Activated CD4-positive, alpha-beta memory T cell treated with anti-CD3 and anti-CD28 coated beads for 36 hours (primary cell): Measurements from ENCODE around the gene DPH2. TPM values are rescaled to one million over a fixed set of nuclear protein-coding genes. Genes with fewer than 3 reads are reported as not detected.

Source experiments
- CTCF ChIA-PET: fragments of 350-600 bp; sonication (Branson Sonifier 250); formaldehyde crosslinking; loops from one replicate; lab custom pipeline; 2021; ENCODE audit warnings: antibody characterized with exemption, inconsistent platforms; lab: Charles Lee
- POLR2A ChIA-PET: fragments of 350-600 bp; sonication (Branson Sonifier 250); formaldehyde crosslinking; loops from one replicate; lab custom pipeline; 2021; ENCODE audit warnings: antibody characterized with exemption; lab: Charles Lee
- DNase-seq: peaks from one replicate; pipeline ENCODE4 v3.0.0-alpha.2; 2020
- H3K27ac Mint-ChIP-seq: one replicate; pipeline ENCODE4 v1.8.0; 2021; ENCODE audit warnings: mixed read lengths
- H3K27me3 Mint-ChIP-seq: one replicate; pipeline ENCODE4 v1.8.0; 2021; ENCODE audit warnings: mixed read lengths
- H3K36me3 Mint-ChIP-seq: one replicate; pipeline ENCODE4 v1.8.0; 2021; ENCODE audit warnings: mixed read lengths
- H3K4me1 Mint-ChIP-seq: one replicate; pipeline ENCODE4 v1.8.0; 2021; ENCODE audit warnings: low read depth, mixed read lengths
- H3K4me3 Mint-ChIP-seq: one replicate; pipeline ENCODE4 v1.8.0; 2021; ENCODE audit warnings: mild to moderate bottlenecking, mixed read lengths
- H3K9me3 Mint-ChIP-seq: one replicate; pipeline ENCODE4 v1.8.0; 2021; ENCODE audit warnings: mixed read lengths
- intact Hi-C: fragments of 100-400 bp; cut with micrococcal nuclease; formaldehyde crosslinking; loops from one replicate; pipeline ENCODE4 v1.15.1; 2023
- total RNA-seq, 2 experiments: library from RNA; stranded (reverse); gene quantifications; one replicate each; pipeline ENCODE4 v1.2.3, GENCODE V29; 2021

The DPH2 gene
- total RNA-seq, 2 experiments from 2014 or later = 24.8 to 26.9 TPM

GRCh38 chr1:43995984-43996732, 26.3 kb downstream of the DPH2 start:
- intact Hi-C loops = no loop called here
- Mint-ChIP-seq H3K27me3 (no peaks in the 10 kb centered on the region), H3K27ac (no peak overlapping the region), H3K4me1 (peaks cover 8% of the 10 kb centered on the region), H3K4me3 (no peak overlapping the region), H3K9me3 (no peaks in the 10 kb centered on the region), H3K36me3 (peaks cover 6% of the 10 kb centered on the region)
- no peak for DNase-seq
- CTCF ChIA-PET = no interaction called here
- POLR2A ChIA-PET = no interaction called here

DNA sequence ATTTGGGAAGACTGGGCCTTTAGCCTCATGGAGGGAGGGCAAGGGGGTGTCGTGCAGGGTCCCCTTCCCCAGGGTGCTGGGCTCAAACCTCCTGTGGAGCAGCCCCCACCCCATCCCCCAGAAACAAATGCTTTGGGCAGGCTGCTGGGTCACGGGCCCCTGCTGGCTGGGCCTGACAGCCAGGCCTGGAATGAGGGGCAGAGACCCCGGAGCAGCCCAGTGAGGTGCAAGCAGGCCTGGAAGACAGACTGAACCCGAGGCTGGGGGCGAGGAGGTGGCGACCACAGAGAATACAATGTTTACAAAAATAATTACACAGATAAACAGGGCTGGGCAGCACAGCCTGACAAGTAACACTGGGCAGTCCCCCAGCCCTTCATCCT, 26.9 kb downstream of the DPH2 start:
- POLR2A ChIA-PET = no interaction called here
- intact Hi-C loops = no loop called here
- Mint-ChIP-seq H3K27ac (no peak overlapping the region), H3K4me1 (peaks cover 8% of the 10 kb centered on the region), H3K4me3 (no peak overlapping the region), H3K9me3 (no peaks in the 10 kb centered on the region), H3K27me3 (no peaks in the 10 kb centered on the region), H3K36me3 (peaks cover 7% of the 10 kb centered on the region)
- CTCF ChIA-PET = no interaction called here
- DNase-seq = no peak

GRCh38 chr1:43997295-43997999, 27.6 kb downstream of the DPH2 start:
- no peaks in the 10 kb centered on the region for H3K9me3 Mint-ChIP-seq

DNA sequence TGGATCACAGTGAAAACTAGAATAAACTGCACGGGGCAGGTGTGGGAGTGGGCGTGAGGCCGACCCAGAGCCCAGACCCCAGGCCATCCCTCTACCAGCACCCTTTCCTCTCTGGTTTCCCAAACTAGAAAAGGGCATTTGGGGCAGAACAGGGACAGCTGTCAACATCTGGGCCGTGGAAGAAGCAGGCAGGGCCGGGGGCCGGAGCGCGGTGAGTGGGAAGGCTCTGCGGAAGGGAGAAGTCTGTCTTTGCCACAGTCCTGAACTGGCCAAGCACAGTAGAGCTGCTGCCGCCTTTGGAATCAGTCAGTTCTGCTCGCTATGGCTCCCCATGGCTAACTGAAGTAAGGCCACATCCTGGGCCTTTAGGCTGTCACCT, 28.2 kb downstream of the DPH2 start:
- no peaks in the 10 kb centered on the region for H3K27me3 Mint-ChIP-seq
- no peak overlapping the region for H3K27ac Mint-ChIP-seq
- ChIA-PET CTCF (no interaction called here), POLR2A (no interaction called here)
- intact Hi-C loops = no loop called here
- no peaks in the 10 kb centered on the region for H3K4me1 Mint-ChIP-seq
- H3K36me3 Mint-ChIP-seq = peaks cover 12% of the 10 kb centered on the region
- H3K4me3 Mint-ChIP-seq = no peak overlapping the region
- no peak for DNase-seq
- H3K9me3 Mint-ChIP-seq = no peaks in the 10 kb centered on the region

More at GRCh38 chr1:43997295-43997999, 27.6 kb downstream of the DPH2 start:
- POLR2A ChIA-PET = no interaction called here
- Mint-ChIP-seq H3K27me3 (no peaks in the 10 kb centered on the region), H3K4me1 (peaks cover 3% of the 10 kb centered on the region), H3K36me3 (peaks cover 12% of the 10 kb centered on the region), H3K27ac (no peak overlapping the region), H3K4me3 (no peak overlapping the region)
- DNase-seq = no peak
- intact Hi-C loops = no loop called here
- CTCF ChIA-PET = no interaction called here

DNA sequence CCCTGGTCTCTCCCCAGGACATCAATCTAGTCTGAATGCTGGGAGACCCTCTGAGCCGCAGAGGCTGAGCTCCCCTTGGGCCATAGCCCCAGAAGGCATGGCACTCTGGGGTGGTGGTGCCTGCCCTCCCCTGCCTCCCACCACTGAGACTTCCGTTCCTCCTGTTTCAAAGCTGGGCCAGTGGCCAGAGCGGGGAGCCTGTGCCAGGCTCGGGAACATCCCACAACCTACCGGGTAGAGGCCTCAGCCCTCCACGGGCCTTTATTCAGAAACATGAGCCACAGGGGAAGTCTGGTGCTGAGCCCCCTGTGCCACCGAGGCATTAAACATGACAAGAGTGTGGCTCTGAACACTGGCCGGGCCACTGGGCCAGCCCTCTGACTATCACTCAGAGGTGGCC, 29.6 kb downstream of the DPH2 start:
- CTCF ChIA-PET = interaction anchor here (0.7 to 4.5 kb wide), 3 partner anchors 9 to 49 kb away, joined by 3 to 16 read pairs (median 4); no protein-coding TSS in a partner anchor
- DNase-seq = no peak
- intact Hi-C loops = no loop called here
- Mint-ChIP-seq H3K4me3 (no peak overlapping the region), H3K4me1 (no peaks in the 10 kb centered on the region), H3K36me3 (peaks cover 12% of the 10 kb centered on the region), H3K27me3 (no peaks in the 10 kb centered on the region), H3K9me3 (no peaks in the 10 kb centered on the region), H3K27ac (no peak overlapping the region)
- POLR2A ChIA-PET = interaction anchor here (1.0 kb wide), 1 partner anchor 9 kb away, joined by 3 read pairs; no protein-coding TSS in a partner anchor

GRCh38 chr1:44000122-44000665, 30.4 kb downstream of the DPH2 start:
- H3K27ac Mint-ChIP-seq = no peak overlapping the region
- no peak overlapping the region for H3K4me3 Mint-ChIP-seq
- CTCF ChIA-PET = interaction anchor here (0.7 to 4.5 kb wide), 3 partner anchors 9 to 48 kb away, joined by 3 to 16 read pairs (median 9); no protein-coding TSS in a partner anchor
- no peaks in the 10 kb centered on the region for H3K9me3 Mint-ChIP-seq
- POLR2A ChIA-PET = no interaction called here
- peaks cover 12% of the 10 kb centered on the region for H3K36me3 Mint-ChIP-seq
- intact Hi-C loops = no loop called here
- H3K27me3 Mint-ChIP-seq = no peaks in the 10 kb centered on the region
- H3K4me1 Mint-ChIP-seq = no peaks in the 10 kb centered on the region
- no peak for DNase-seq

DNA sequence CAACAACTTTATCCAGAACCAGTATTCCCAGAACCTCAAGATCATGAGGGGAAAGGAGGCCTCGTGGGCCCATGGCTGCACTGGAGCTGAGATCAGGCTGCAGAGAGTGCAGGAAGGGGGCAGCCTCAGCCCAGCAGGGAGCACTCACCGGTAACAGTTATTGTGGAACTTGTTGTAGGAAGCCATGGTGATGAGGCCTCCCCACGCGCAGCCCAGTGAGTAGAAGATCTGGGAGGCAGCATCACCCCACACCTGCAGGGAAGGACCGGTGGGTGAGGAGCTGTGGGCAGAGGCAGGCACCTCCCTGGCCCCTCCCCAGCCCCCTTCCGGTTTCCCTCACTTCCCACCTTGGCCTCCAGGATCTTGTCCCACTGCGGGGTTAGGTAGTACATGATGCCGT, 32.4 kb downstream of the DPH2 start:
- H3K4me1 Mint-ChIP-seq = no peaks in the 10 kb centered on the region
- intact Hi-C loops = no loop called here
- H3K36me3 Mint-ChIP-seq = peaks cover 14% of the 10 kb centered on the region
- CTCF ChIA-PET = interaction anchor here (1.1 to 4.5 kb wide), 3 partner anchors 10 to 46 kb away, joined by 3 to 16 read pairs (median 9); no protein-coding TSS in a partner anchor
- no peak overlapping the region for H3K4me3 Mint-ChIP-seq
- POLR2A ChIA-PET = no interaction called here
- no peak overlapping the region for H3K27ac Mint-ChIP-seq
- no peaks in the 10 kb centered on the region for H3K9me3 Mint-ChIP-seq
- DNase-seq = no peak
- no peaks in the 10 kb centered on the region for H3K27me3 Mint-ChIP-seq

- H3K4me3 Mint-ChIP-seq = no peak overlapping the region
- ChIA-PET POLR2A (no interaction called here), CTCF (interaction anchor here (1.1 to 4.5 kb wide), 4 partner anchors 10 to 45 kb away, joined by 3 to 16 read pairs (median 8); no protein-coding TSS in a partner anchor)
- no peaks in the 10 kb centered on the region for H3K27me3 Mint-ChIP-seq
- no peak overlapping the region for H3K27ac Mint-ChIP-seq
- intact Hi-C loops = no loop called here
- no peaks in the 10 kb centered on the region for H3K4me1 Mint-ChIP-seq
- no peak for DNase-seq
- H3K9me3 Mint-ChIP-seq = no peaks in the 10 kb centered on the region
- peaks cover 14% of the 10 kb centered on the region for H3K36me3 Mint-ChIP-seq
Observed at GRCh38 chr1:44002606-44003157, 32.9 kb downstream of the DPH2 start.

GRCh38 chr1:44008259-44008658, 38.4 kb downstream of the DPH2 start:
- Mint-ChIP-seq H3K9me3 (no peaks in the 10 kb centered on the region), H3K4me1 (no peaks in the 10 kb centered on the region), H3K27ac (no peak overlapping the region), H3K36me3 (peaks cover 4% of the 10 kb centered on the region), H3K4me3 (no peak overlapping the region), H3K27me3 (no peaks in the 10 kb centered on the region)
- no peak for DNase-seq
- ChIA-PET POLR2A (no interaction called here), CTCF (no interaction called here)
- intact Hi-C loops = no loop called here

GRCh38 chr1:44010935-44011471, 41.2 kb downstream of the DPH2 start:
- Mint-ChIP-seq H3K36me3 (peaks cover 4% of the 10 kb centered on the region), H3K4me1 (no peaks in the 10 kb centered on the region), H3K27ac (no peak overlapping the region), H3K27me3 (no peaks in the 10 kb centered on the region), H3K9me3 (no peaks in the 10 kb centered on the region), H3K4me3 (no peak overlapping the region)
- no peak for DNase-seq
- intact Hi-C loops = no loop called here
- CTCF ChIA-PET = interaction anchor here (2.3 kb wide), 1 partner anchor 26 kb away, joined by 12 read pairs; no protein-coding TSS in a partner anchor
- POLR2A ChIA-PET = interaction anchor here (0.6 kb wide), 1 partner anchor 303 kb away, joined by 3 read pairs; no protein-coding TSS in a partner anchor

DNA sequence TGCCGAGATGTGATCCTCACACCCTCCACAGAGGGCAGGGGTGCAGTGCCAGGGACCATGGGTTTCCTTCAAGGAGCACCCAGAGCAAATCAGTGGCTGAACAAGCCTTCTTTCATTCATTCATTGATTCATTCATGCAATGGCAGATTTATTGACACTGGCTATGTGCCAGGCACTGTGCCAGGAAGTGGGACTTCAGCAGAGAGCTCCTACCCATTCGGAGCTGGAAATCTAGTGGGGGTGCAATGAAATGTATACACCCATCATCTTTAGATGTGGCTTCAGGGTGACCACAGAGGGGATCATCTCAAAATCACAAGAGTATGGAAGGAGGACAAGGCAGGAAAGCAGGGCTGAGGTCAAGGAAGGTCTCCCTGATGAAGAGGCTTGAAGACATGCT, 42.6 kb downstream of the DPH2 start:
- peaks cover 2% of the 10 kb centered on the region for H3K36me3 Mint-ChIP-seq
- ChIA-PET POLR2A (no interaction called here), CTCF (interaction anchor here (2.3 kb wide), 1 partner anchor 24 kb away, joined by 12 read pairs; no protein-coding TSS in a partner anchor)
- intact Hi-C loops = no loop called here
- no peaks in the 10 kb centered on the region for H3K27me3 Mint-ChIP-seq
- H3K27ac Mint-ChIP-seq = no peak overlapping the region
- no peaks in the 10 kb centered on the region for H3K9me3 Mint-ChIP-seq
- DNase-seq = no peak
- no peaks in the 10 kb centered on the region for H3K4me1 Mint-ChIP-seq
- H3K4me3 Mint-ChIP-seq = no peak overlapping the region
